Esophagus squamous epithelium (tissue), 4 donors: ENCODE measurements around the gene ATG2A.

Experiments
- CTCF ChIP-seq, 6 experiments: fragments of 450-650 bp in 4 of 6; fragments of 200-600 bp in 2 of 6; sonication (generic) in 2 of 6; IDR thresholded peaks; one replicate each; pipeline ENCODE4 v1.5.1; 2016 to 2019; ENCODE audit warnings: antibody characterized with exemption in 6 of 6, mild to moderate bottlenecking in 4 of 6, moderate library complexity in 4 of 6
- POLR2A ChIP-seq, 4 donors: fragments of 450-650 bp; IDR thresholded peaks; one replicate each; pipeline ENCODE4 v1.6.1; 2017; ENCODE audit warnings: antibody characterized with exemption in 4 of 4, mild to moderate bottlenecking in 4 of 4, moderate library complexity in 3 of 4

- no peak for TF ChIP-seq CTCF (IDR thresholded peaks at IDR 0.05)
- no peak for TF ChIP-seq POLR2A (IDR thresholded peaks at IDR 0.05)
Observed at GRCh38 chr11:64903291-64903833, 13.6 kb downstream of the ATG2A start.
